GM12878 (cell line): Measurements from ENCODE around the gene REL. TPM values are rescaled to one million over a fixed set of nuclear protein-coding genes. Genes with fewer than 3 reads are reported as not detected.

ENCODE experiments used
- ATAC-seq: fragments of 200-7000 bp; cut with Tn5 transposase; 3 replicates; pipeline ENCODE4 v1.9.1; 2020; ENCODE audit warnings: mild to moderate bottlenecking, moderate library complexity
- BruUV-seq: library from RNA; stranded (reverse); fragments of 400-500 nt; replicated peaks from 2 replicates; lab custom pipeline; 2021; lab: Mats Ljungman, UMichigan
- CTCF ChIA-PET: fragments of 300-600 bp; sonication (Branson Sonifier 250); formaldehyde crosslinking; extraction: SDS; loops from one replicate; lab custom pipeline; 2021; ENCODE audit warnings: inconsistent platforms; lab: Yijun Ruan, JAX
- POLR2A ChIA-PET: fragments of 350-600 bp; formaldehyde crosslinking; extraction: SDS; loops from one replicate; lab custom pipeline; 2021; ENCODE audit warnings: inconsistent platforms; lab: Charles Lee
- RAD21 ChIA-PET: fragments of 300-600 bp; sonication (Branson Sonifier 250); formaldehyde crosslinking; loops from one replicate; lab custom pipeline; 2023; ENCODE audit warnings: antibody characterized with exemption; ENCODE audit not compliant: unreplicated experiment; lab: Charles Lee
- SMC1A ChIA-PET: fragments of 300-600 bp; sonication (Branson Sonifier 250); formaldehyde crosslinking; loops from one replicate; lab custom pipeline; 2023; ENCODE audit not compliant: unreplicated experiment, uncharacterized antibody; lab: Charles Lee
- DNase-seq: peaks from one replicate; pipeline ENCODE4 v3.0.0-alpha.2; 2011; ENCODE audit warnings: low read depth, low spot score
- FAIRE-seq: peaks from 3 replicates; lab custom pipeline; 2011; peaks lifted over from hg19 to GRCh38; lab: Jason Lieb, UNC
- H2AFZ ChIP-seq: 2 replicates; pipeline ENCODE4 v1.6.0; 2011; ENCODE audit warnings: low read depth, low read length, control low read depth; ENCODE audit not compliant: control insufficient read depth
- H3K27ac ChIP-seq: 2 replicates; pipeline ENCODE4 v1.5.1; 2011; ENCODE audit warnings: control low read depth; ENCODE audit not compliant: control insufficient read depth, insufficient read depth
- H3K27me3 ChIP-seq, 2 experiments: replicated peaks in 1 of 2; 2 replicates each; pipeline versions ENCODE4 v1.6.0 to v1.6.1; 2011; ENCODE audit warnings: low read length in 1 of 2; ENCODE audit not compliant: control insufficient read depth in 2 of 2, insufficient read depth in 2 of 2
- H3K36me3 ChIP-seq, 2 experiments: 2 replicates each; pipeline ENCODE4 v1.5.1; 2011; ENCODE audit warnings: low read length in 1 of 2; ENCODE audit not compliant: control insufficient read depth in 2 of 2, insufficient read depth in 2 of 2
- H3K4me1 ChIP-seq: 2 replicates; pipeline ENCODE4 v1.6.1; 2011; ENCODE audit warnings: mild to moderate bottlenecking, low read length, moderate library complexity, mixed read lengths; ENCODE audit not compliant: control insufficient read depth, insufficient read depth
- H3K4me2 ChIP-seq: 2 replicates; pipeline ENCODE4 v1.6.0; 2011; ENCODE audit warnings: control low read depth; ENCODE audit not compliant: control insufficient read depth, insufficient read depth
- H3K4me3 ChIP-seq: fragments of 200-600 bp; sonication (generic); 2 replicates; pipeline ENCODE4 v1.5.1; 2016
- H3K79me2 ChIP-seq: 2 replicates; pipeline ENCODE4 v1.6.0; 2011; ENCODE audit warnings: low read length; ENCODE audit not compliant: control insufficient read depth, insufficient read depth
- H3K9ac ChIP-seq: 2 replicates; pipeline ENCODE4 v1.8.0; 2011; ENCODE audit warnings: low read length, control low read depth, mixed read lengths; ENCODE audit not compliant: control insufficient read depth, insufficient read depth
- H3K9me3 ChIP-seq: replicated peaks from 3 replicates; pipeline ENCODE4 v1.5.1; 2011; ENCODE audit warnings: mild to moderate bottlenecking, low read length; ENCODE audit not compliant: control insufficient read depth, insufficient read depth
- H4K20me1 ChIP-seq: 2 replicates; pipeline ENCODE4 v1.6.0; 2011; ENCODE audit not compliant: control insufficient read depth, insufficient read depth
- ATF3 ChIP-seq: IDR thresholded peaks from 2 replicates; pipeline ENCODE4 v1.6.1; 2011; ENCODE audit warnings: low read depth, mild to moderate bottlenecking, low read length, moderate library complexity, borderline replicate concordance; ENCODE audit errors: extremely low read depth
- CREB1 ChIP-seq: IDR thresholded peaks from 2 replicates; pipeline ENCODE4 v1.6.1; 2012; ENCODE audit warnings: low read depth, mild to moderate bottlenecking, inconsistent platforms
- CREM ChIP-seq: IDR thresholded peaks from 2 replicates; pipeline ENCODE4 v1.6.1; 2014; ENCODE audit warnings: antibody characterized with exemption, low read depth
- IKZF2 ChIP-seq, 2 experiments: fragments of 450-650 bp; IDR thresholded peaks; 2 replicates each; pipeline ENCODE4 v1.6.1; 2017; ENCODE audit warnings: mild to moderate bottlenecking in 2 of 2, moderate library complexity in 2 of 2
- IRF4 ChIP-seq: IDR thresholded peaks from 2 replicates; pipeline ENCODE4 v1.6.1; 2011; ENCODE audit warnings: low read depth, low read length
- NRF1 ChIP-seq: conservative IDR thresholded peaks from 2 replicates; pipeline ENCODE4 v1.6.1; 2011; ENCODE audit warnings: mild to moderate bottlenecking, low read depth, low read length, improper control_type of control experiment
- RBBP5 ChIP-seq: fragments of 200-600 bp; sonication (generic); conservative IDR thresholded peaks from 2 replicates; pipeline ENCODE4 v1.6.1; 2016
- SPI1 ChIP-seq: IDR thresholded peaks from 2 replicates; pipeline ENCODE4 v1.6.1; 2011; ENCODE audit warnings: low read depth, mild to moderate bottlenecking, low read length, moderate library complexity, borderline replicate concordance; ENCODE audit not compliant: insufficient read depth
- SUZ12 ChIP-seq: fragments of 200-600 bp; sonication (generic); IDR thresholded peaks from one replicate; pipeline ENCODE4 v1.6.1; 2018; ENCODE audit warnings: antibody characterized with exemption, mild to moderate bottlenecking; ENCODE audit not compliant: unreplicated experiment
- TCF7 ChIP-seq: IDR thresholded peaks from 2 replicates; pipeline ENCODE4 v1.6.1; 2014; ENCODE audit warnings: antibody characterized with exemption, borderline replicate concordance
- WGBS: methylation state at CpG from one replicate; pipeline ENCODE4 v1.1.6; 2016; ENCODE audit warnings: low lambda C conversion rate; ENCODE audit not compliant: insufficient replicate concordance, insufficient coverage; ENCODE audit errors: missing lambda C conversion rate; 5-methylcytosine and 5-hydroxymethylcytosine counted together
- in situ Hi-C: fragments of 300-500 bp; cut with MboI; formaldehyde crosslinking; loops from 9 replicates; pipeline ENCODE4 v1.14.3; 2018; ENCODE audit warnings: mixed read lengths
- intact Hi-C: fragments of 100-400 bp; cut with micrococcal nuclease; formaldehyde crosslinking; loops from one replicate; pipeline ENCODE4 v1.14.2; 2022; ENCODE audit not compliant: unreplicated experiment
- polyA plus RNA-seq, 11 experiments: library from polyadenylated mRNA; depleted of rRNA in 4 of 11; unstranded in 6 of 11; stranded (reverse) in 5 of 11; fragments of >200 nt; fragmentation: Nextera tagmentation in 4 of 11; fragmentation: Illumina TruSeq in 1 of 11; extraction: Ambion mirVana in 4 of 11; extraction: Trizol in 1 of 11; gene quantifications; 1 replicate in 1 of 11; 2 replicates in 10 of 11; pipeline versions ENCODE4 v1.2.1 to v1.2.3, GENCODE V29; 2011 to 2016; ENCODE audit warnings: inconsistent platforms in 2 of 11, missing spikeins in 2 of 11, low read depth in 1 of 11
- total RNA-seq, 4 experiments: library from RNA; depleted of rRNA in 3 of 4; stranded (reverse); fragments of >200 nt in 3 of 4; fragmentation: Illumina TruSeq in 1 of 4; extraction: Trizol in 1 of 4; gene quantifications; 2 replicates each; pipeline versions ENCODE4 v1.2.1 to v1.2.3, GENCODE V29; 2013 to 2021
- TF ChIP-seq, protein P1 (sequence below): fragments of 150-350 bp; IDR thresholded peaks from 2 replicates; pipeline ENCODE4 v1.6.1; 2014; ENCODE audit warnings: mild to moderate bottlenecking, low read depth, low read length

Gene REL
- total and polyA plus RNA-seq, 10 of the 15 experiments (the other 5 are each of a cell fraction or from before 2014, with no cell fraction given), result 6.3 to 52.4 (median 26.6) TPM

- H3K9me3 ChIP-seq, result no peaks in the 10 kb centered on the region
- in situ Hi-C loops (no loop called here), intact Hi-C loops (no loop called here)
- H3K4me2 ChIP-seq, result no peak overlapping the region
- ATAC-seq (no peak), DNase-seq (no peak), FAIRE-seq (no peak)
- no peak for TF ChIP-seq CREB1
- no peak for TF ChIP-seq SPI1
- no peak for TF ChIP-seq RBBP5
- TF ChIP-seq, protein P1, sequence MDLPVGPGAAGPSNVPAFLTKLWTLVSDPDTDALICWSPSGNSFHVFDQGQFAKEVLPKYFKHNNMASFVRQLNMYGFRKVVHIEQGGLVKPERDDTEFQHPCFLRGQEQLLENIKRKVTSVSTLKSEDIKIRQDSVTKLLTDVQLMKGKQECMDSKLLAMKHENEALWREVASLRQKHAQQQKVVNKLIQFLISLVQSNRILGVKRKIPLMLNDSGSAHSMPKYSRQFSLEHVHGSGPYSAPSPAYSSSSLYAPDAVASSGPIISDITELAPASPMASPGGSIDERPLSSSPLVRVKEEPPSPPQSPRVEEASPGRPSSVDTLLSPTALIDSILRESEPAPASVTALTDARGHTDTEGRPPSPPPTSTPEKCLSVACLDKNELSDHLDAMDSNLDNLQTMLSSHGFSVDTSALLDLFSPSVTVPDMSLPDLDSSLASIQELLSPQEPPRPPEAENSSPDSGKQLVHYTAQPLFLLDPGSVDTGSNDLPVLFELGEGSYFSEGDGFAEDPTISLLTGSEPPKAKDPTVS, result no peak
- TF ChIP-seq IRF4, result no peak
- TF ChIP-seq ATF3, result no peak
- TF ChIP-seq CREM, result no peak
- no peak for TF ChIP-seq SUZ12
- no peak for TF ChIP-seq TCF7
- no peak for TF ChIP-seq IKZF2 (IDR thresholded peaks at IDR 0.05)
- TF ChIP-seq NRF1, result no peak
- ChIA-PET POLR2A (no interaction called here), SMC1A (no interaction called here), CTCF (no interaction called here), RAD21 (no interaction called here)
- H3K9ac ChIP-seq, result no peak overlapping the region
- no peaks in the 10 kb centered on the region for H4K20me1 ChIP-seq
- BruUV-seq, result no TSS peak
- no peak overlapping the region for H3K27ac ChIP-seq
- H3K4me3 ChIP-seq, result no peak overlapping the region
- no peaks in the 10 kb centered on the region for H3K4me1 ChIP-seq
- no peak overlapping the region for H2AFZ ChIP-seq
- H3K36me3 ChIP-seq, result no peaks in the 10 kb centered on the region
- WGBS, result 74% methylated on average over 3 of the region's 3 CpGs
- no peaks in the 10 kb centered on the region for H3K27me3 ChIP-seq
- H3K79me2 ChIP-seq, result no peaks in the 10 kb centered on the region
These were observed 22.5 kb upstream of the REL start for GRCh38 chr2:60858897-60859311.
